ENCODE measurements around the gene AGRN.

AGRN gene

DNA sequence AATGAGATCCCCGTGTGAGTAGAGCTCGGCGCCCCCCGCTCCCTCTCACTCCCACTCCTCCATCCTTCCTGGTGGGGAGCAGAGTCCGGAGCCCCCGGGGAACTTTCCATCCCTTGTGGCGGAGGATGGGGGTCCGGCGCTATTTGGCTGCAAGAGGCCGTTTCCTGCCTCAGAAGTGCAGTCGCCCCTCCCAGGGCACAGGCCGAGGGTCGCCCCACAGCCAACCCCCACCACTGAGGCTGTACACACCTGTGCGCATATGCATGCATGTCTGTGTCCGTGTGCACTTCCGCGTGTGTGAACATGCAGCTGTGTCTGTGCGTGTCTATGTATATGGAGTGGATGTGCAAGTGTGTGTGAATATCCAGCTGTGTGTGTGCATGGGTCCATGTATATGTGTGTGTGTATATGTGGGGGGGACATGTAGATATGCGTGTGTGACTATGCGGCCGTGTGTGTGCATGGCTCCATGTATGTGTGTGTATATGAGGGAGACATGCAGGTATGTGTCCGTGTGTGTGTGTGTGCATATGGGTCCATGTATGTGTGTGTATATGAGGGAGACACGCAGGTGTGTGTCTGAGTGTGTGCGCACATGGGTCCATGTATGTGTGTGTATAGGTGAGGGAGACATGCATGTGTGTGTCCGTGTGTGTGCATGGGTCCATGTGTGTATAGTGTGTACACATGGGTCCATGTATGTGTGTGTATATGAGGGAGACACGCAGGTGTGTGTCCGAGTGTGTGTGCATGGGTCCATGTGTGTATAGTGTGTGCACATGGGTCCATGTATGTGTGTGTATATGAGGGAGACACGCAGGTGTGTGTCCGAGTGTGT is 32.3 kb downstream of the AGRN start:
- peaks cover 3% of the 10 kb centered on the region for H3K36me3 ChIP-seq (ENCODE audit: control insufficient read depth, insufficient read depth, low read length)
- DNase-seq (ENCODE audit: extremely low read depth, insufficient read length): no peak
- no peaks in the 10 kb centered on the region for H3K27me3 ChIP-seq (replicated peaks; ENCODE audit: control insufficient read depth, insufficient read depth, low read length)
- no peak overlapping the region for H3K4me3 ChIP-seq (replicated peaks; ENCODE audit: low read depth, low read length)
- TF ChIP-seq, protein P1, sequence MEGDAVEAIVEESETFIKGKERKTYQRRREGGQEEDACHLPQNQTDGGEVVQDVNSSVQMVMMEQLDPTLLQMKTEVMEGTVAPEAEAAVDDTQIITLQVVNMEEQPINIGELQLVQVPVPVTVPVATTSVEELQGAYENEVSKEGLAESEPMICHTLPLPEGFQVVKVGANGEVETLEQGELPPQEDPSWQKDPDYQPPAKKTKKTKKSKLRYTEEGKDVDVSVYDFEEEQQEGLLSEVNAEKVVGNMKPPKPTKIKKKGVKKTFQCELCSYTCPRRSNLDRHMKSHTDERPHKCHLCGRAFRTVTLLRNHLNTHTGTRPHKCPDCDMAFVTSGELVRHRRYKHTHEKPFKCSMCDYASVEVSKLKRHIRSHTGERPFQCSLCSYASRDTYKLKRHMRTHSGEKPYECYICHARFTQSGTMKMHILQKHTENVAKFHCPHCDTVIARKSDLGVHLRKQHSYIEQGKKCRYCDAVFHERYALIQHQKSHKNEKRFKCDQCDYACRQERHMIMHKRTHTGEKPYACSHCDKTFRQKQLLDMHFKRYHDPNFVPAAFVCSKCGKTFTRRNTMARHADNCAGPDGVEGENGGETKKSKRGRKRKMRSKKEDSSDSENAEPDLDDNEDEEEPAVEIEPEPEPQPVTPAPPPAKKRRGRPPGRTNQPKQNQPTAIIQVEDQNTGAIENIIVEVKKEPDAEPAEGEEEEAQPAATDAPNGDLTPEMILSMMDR (IDR thresholded peaks at IDR 0.05; ENCODE audit: insufficient read depth, low read length, poor library complexity, severe bottlenecking): no peak

DNA sequence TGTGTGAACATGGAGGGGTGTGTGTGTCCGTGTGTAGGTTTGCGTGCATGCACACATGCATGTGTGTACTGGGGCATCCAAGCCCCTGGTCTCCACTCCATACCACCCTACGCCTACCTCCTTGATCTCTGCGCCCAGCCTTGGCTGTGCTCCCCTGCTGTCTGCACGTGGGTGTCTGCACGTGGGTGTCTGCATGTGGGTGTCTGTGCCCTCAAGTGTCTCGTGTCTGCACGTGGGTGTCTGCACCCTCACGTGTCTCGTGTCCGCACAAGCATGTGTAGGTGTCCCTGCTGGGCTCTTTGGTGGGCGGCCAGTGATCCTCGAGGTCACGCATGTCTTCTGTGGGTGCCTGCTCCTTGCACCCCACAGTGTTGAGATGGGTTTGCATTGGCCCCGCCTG is 33.1 kb downstream of the AGRN start:
- TF ChIP-seq, protein P1 (IDR thresholded peaks at IDR 0.05; ENCODE audit: insufficient read depth, low read length, poor library complexity, severe bottlenecking): no peak
- Histone ChIP-seq H3K27me3 (replicated peaks; ENCODE audit: control insufficient read depth, insufficient read depth, low read length) (no peaks in the 10 kb centered on the region), H3K4me3 (replicated peaks; ENCODE audit: low read depth, low read length) (no peak overlapping the region), H3K36me3 (ENCODE audit: control insufficient read depth, insufficient read depth, low read length) (peaks cover 3% of the 10 kb centered on the region)
- no peak for DNase-seq (ENCODE audit: extremely low read depth, insufficient read length)

DNA sequence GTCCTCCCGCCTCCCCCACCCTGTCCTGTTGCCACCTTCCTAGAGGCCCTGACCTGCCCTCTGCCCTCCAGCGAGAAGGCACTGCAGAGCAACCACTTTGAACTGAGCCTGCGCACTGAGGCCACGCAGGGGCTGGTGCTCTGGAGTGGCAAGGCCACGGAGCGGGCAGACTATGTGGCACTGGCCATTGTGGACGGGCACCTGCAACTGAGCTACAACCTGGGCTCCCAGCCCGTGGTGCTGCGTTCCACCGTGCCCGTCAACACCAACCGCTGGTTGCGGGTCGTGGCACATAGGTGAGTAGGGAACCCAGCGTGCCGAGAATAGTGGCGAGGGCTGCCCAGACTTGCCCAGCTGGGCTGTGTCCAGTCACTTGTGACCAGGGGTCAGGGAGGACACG is 33.8 kb downstream of the AGRN start:
- Histone ChIP-seq H3K36me3 (ENCODE audit: control insufficient read depth, insufficient read depth, low read length) (peaks cover 3% of the 10 kb centered on the region), H3K4me3 (replicated peaks; ENCODE audit: low read depth, low read length) (no peak overlapping the region), H3K27me3 (replicated peaks; ENCODE audit: control insufficient read depth, insufficient read depth, low read length) (no peaks in the 10 kb centered on the region)
- DNase-seq (ENCODE audit: extremely low read depth, insufficient read length): no peak
- TF ChIP-seq, protein P1 (IDR thresholded peaks at IDR 0.05; ENCODE audit: insufficient read depth, low read length, poor library complexity, severe bottlenecking): no peak

DNA sequence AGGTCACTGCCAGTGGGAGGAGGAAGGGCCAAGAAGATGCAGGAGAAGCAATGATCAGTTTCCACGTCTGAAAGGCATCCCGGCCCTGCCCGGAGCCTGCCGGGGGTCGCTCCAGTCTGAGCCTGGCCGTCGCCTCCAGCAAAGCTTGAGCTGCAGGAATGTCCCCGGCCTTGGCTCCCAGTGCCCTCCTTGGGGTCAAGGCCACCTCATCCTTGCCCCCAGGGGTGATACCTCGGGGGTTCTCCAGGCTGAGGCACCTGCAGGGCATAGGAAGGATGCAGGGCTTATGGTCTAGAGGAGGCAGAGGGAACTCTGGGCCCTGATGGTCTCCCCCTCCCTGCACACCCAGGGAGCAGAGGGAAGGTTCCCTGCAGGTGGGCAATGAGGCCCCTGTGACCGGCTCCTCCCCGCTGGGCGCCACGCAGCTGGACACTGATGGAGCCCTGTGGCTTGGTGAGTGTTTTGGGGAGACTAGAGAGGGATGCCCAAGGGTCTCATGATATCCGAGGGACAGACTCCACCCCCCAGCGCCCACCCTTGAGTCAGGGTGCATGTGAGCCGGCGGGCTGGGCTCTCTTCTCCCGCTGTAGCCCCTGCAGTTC is 34.3 kb downstream of the AGRN start:
- no peak for DNase-seq (ENCODE audit: extremely low read depth, insufficient read length)
- peaks cover 3% of the 10 kb centered on the region for H3K36me3 ChIP-seq (ENCODE audit: control insufficient read depth, insufficient read depth, low read length)
- TF ChIP-seq, protein P1 (IDR thresholded peaks at IDR 0.05; ENCODE audit: insufficient read depth, low read length, poor library complexity, severe bottlenecking): no peak
- no peak overlapping the region for H3K4me3 ChIP-seq (replicated peaks; ENCODE audit: low read depth, low read length)
- no peaks in the 10 kb centered on the region for H3K27me3 ChIP-seq (replicated peaks; ENCODE audit: control insufficient read depth, insufficient read depth, low read length)

DNA sequence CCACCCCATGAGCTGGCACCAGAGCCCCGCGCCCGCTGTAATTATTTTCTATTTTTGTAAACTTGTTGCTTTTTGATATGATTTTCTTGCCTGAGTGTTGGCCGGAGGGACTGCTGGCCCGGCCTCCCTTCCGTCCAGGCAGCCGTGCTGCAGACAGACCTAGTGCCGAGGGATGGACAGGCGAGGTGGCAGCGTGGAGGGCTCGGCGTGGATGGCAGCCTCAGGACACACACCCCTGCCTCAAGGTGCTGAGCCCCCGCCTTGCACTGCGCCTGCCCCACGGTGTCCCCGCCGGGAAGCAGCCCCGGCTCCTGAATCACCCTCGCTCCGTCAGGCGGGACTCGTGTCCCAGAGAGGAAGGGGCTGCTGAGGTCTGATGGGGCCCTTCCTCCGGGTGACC is 35.1 kb downstream of the AGRN start:
- Histone ChIP-seq H3K27me3 (replicated peaks; ENCODE audit: control insufficient read depth, insufficient read depth, low read length) (no peaks in the 10 kb centered on the region), H3K4me3 (replicated peaks; ENCODE audit: low read depth, low read length) (no peak overlapping the region), H3K36me3 (ENCODE audit: control insufficient read depth, insufficient read depth, low read length) (peaks cover 3% of the 10 kb centered on the region)
- TF ChIP-seq, protein P1 (IDR thresholded peaks at IDR 0.05; ENCODE audit: insufficient read depth, low read length, poor library complexity, severe bottlenecking): no peak
- DNase-seq (ENCODE audit: extremely low read depth, insufficient read length): no peak

Measured in GM06990 (cell line).